PC-3 (cell line): Measurements from ENCODE around the gene ZNF430. TPM values are rescaled to one million over a fixed set of nuclear protein-coding genes. Genes with fewer than 3 reads are reported as not detected.

Experiments used
- ATAC-seq: fragments of 200-7000 bp; cut with Tn5 transposase; 2 replicates; pipeline ENCODE4 v1.9.1; 2020; ENCODE audit warnings: mild to moderate bottlenecking, moderate library complexity
- BruUV-seq: library from RNA; stranded (reverse); fragments of 400-500 nt; replicated peaks from 2 replicates; lab custom pipeline; 2021; lab: Mats Ljungman, UMichigan
- CTCF ChIA-PET: fragments of 300-600 bp; sonication (Branson Sonifier 250); formaldehyde crosslinking; loops from one replicate; lab custom pipeline; 2022; ENCODE audit warnings: antibody characterized with exemption; lab: Charles Lee
- POLR2A ChIA-PET: fragments of 300-600 bp; sonication (Branson Sonifier 250); formaldehyde crosslinking; loops from one replicate; lab custom pipeline; 2022; ENCODE audit warnings: antibody characterized with exemption; ENCODE audit not compliant: unreplicated experiment; lab: Charles Lee
- DNase-seq: peaks from one replicate; pipeline ENCODE4 v3.0.0-alpha.2; 2015
- H2AFZ ChIP-seq: fragments of 300-600 bp; sonication (generic); 2 replicates; pipeline ENCODE4 v1.6.0; 2016; ENCODE audit warnings: antibody characterized with exemption, low read length
- H3F3A ChIP-seq: fragments of 300-600 bp; sonication (generic); one replicate; pipeline ENCODE4 v1.6.0; 2017; ENCODE audit warnings: antibody characterized with exemption, low read length, control low read depth, mild to moderate bottlenecking; ENCODE audit not compliant: unreplicated experiment
- H3K27ac ChIP-seq: fragments of 300-600 bp; sonication (generic); 2 replicates; pipeline ENCODE4 v1.5.1; 2016; ENCODE audit warnings: mild to moderate bottlenecking, low read length
- H3K27me3 ChIP-seq: fragments of 300-600 bp; sonication (generic); 2 replicates; pipeline ENCODE4 v1.6.1; 2016; ENCODE audit warnings: low read length, mixed read lengths
- H3K36me3 ChIP-seq: fragments of 300-600 bp; sonication (generic); 2 replicates; pipeline ENCODE4 v1.6.1; 2016; ENCODE audit warnings: low read depth, mixed run types, low read length, mixed read lengths
- H3K4me1 ChIP-seq: fragments of 300-600 bp; sonication (generic); 2 replicates; pipeline ENCODE4 v1.5.1; 2016; ENCODE audit warnings: low read length; ENCODE audit not compliant: insufficient read depth
- H3K4me2 ChIP-seq: fragments of 300-600 bp; sonication (generic); 2 replicates; pipeline ENCODE4 v1.6.0; 2016; ENCODE audit warnings: low read length
- H3K4me3 ChIP-seq: fragments of 300-600 bp; sonication (generic); 2 replicates; pipeline ENCODE4 v1.5.1; 2016; ENCODE audit warnings: mild to moderate bottlenecking, low read length, mixed read lengths
- H3K79me2 ChIP-seq: fragments of 300-600 bp; sonication (generic); 2 replicates; pipeline ENCODE4 v1.6.1; 2017; ENCODE audit warnings: low read length, mixed read lengths
- H3K9ac ChIP-seq: fragments of 300-600 bp; sonication (generic); 2 replicates; pipeline ENCODE4 v1.6.0; 2016; ENCODE audit warnings: mild to moderate bottlenecking, low read length
- H3K9me2 ChIP-seq: fragments of 300-600 bp; sonication (generic); replicated peaks from 2 replicates; pipeline ENCODE4 v1.6.1; 2016; ENCODE audit warnings: mixed run types, low read length, mixed read lengths
- H3K9me3 ChIP-seq: fragments of 300-600 bp; sonication (generic); 2 replicates; pipeline ENCODE4 v1.6.1; 2016; ENCODE audit warnings: low read length, mixed read lengths
- H4K20me1 ChIP-seq: fragments of 300-600 bp; sonication (generic); 2 replicates; pipeline ENCODE4 v1.6.1; 2016; ENCODE audit warnings: low read length, mixed read lengths
- EZH2 ChIP-seq: fragments of 300-600 bp; sonication (generic); IDR thresholded peaks from one replicate; pipeline ENCODE4 v1.6.1; 2017; ENCODE audit warnings: antibody characterized with exemption, mild to moderate bottlenecking, low read length; ENCODE audit not compliant: unreplicated experiment
- EZH2phosphoT487 ChIP-seq: fragments of 300-600 bp; sonication (generic); IDR thresholded peaks from 2 replicates; pipeline ENCODE4 v1.6.1; 2018; ENCODE audit warnings: mild to moderate bottlenecking, antibody characterized with exemption, low read length, borderline replicate concordance
- intact Hi-C: fragments of 100-400 bp; cut with micrococcal nuclease; formaldehyde crosslinking; loops from 2 replicates; pipeline ENCODE4 v1.9.0; 2023
- total RNA-seq: library from RNA; depleted of rRNA; stranded (reverse); fragments of >200 nt; gene quantifications from 2 replicates; pipeline ENCODE4 v1.2.3, GENCODE V29; 2014; rRNA removed
- TF ChIP-seq, protein P1 (sequence below): fragments of 300-600 bp; sonication (generic); conservative IDR thresholded peaks from 2 replicates; pipeline ENCODE4 v1.5.1; 2017; ENCODE audit warnings: antibody characterized with exemption, low read depth, mild to moderate bottlenecking, low read length

ZNF430 gene
- total RNA-seq, 1 experiment from 2014 or later, result 9.7 TPM

- Histone ChIP-seq H3F3A (no peaks in the 10 kb centered on the region), H3K27ac (no peak overlapping the region), H3K79me2 (no peaks in the 10 kb centered on the region), H2AFZ (no peak overlapping the region), H3K27me3 (no peaks in the 10 kb centered on the region), H3K4me1 (no peaks in the 10 kb centered on the region), H3K9me2 (no peaks in the 10 kb centered on the region), H3K4me2 (no peak overlapping the region), H3K36me3 (0 out of 2 replicates have a peak, but pooled peaks cover 6% of the 10 kb centered on the region), H3K9ac (no peak overlapping the region), H3K9me3 (no peaks in the 10 kb centered on the region), H4K20me1 (no peaks in the 10 kb centered on the region), H3K4me3 (no peak overlapping the region)
- no peak for ATAC-seq
- intact Hi-C loops, result no loop called here
- POLR2A ChIA-PET, result no interaction called here
- CTCF ChIA-PET, result no interaction called here
- no peak for DNase-seq
- no TSS peak for BruUV-seq
- TF ChIP-seq EZH2phosphoT487 (no peak), EZH2 (no peak)
- TF ChIP-seq, protein P1, sequence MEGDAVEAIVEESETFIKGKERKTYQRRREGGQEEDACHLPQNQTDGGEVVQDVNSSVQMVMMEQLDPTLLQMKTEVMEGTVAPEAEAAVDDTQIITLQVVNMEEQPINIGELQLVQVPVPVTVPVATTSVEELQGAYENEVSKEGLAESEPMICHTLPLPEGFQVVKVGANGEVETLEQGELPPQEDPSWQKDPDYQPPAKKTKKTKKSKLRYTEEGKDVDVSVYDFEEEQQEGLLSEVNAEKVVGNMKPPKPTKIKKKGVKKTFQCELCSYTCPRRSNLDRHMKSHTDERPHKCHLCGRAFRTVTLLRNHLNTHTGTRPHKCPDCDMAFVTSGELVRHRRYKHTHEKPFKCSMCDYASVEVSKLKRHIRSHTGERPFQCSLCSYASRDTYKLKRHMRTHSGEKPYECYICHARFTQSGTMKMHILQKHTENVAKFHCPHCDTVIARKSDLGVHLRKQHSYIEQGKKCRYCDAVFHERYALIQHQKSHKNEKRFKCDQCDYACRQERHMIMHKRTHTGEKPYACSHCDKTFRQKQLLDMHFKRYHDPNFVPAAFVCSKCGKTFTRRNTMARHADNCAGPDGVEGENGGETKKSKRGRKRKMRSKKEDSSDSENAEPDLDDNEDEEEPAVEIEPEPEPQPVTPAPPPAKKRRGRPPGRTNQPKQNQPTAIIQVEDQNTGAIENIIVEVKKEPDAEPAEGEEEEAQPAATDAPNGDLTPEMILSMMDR, result no peak
These were observed 81.2 kb downstream of the ZNF430 start for GRCh38 chr19:21101521-21102242.

- H3K4me2 ChIP-seq, result no peak overlapping the region
- H3K9ac ChIP-seq, result no peak overlapping the region
- no peaks in the 10 kb centered on the region for H3K4me1 ChIP-seq
- TF ChIP-seq, protein P1, result no peak
- TF ChIP-seq EZH2, result no peak
- TF ChIP-seq EZH2phosphoT487, result no peak
- H3K9me2 ChIP-seq, result no peaks in the 10 kb centered on the region
- H3K27me3 ChIP-seq, result no peaks in the 10 kb centered on the region
- no peaks in the 10 kb centered on the region for H3K79me2 ChIP-seq
- H3K9me3 ChIP-seq, result no peaks in the 10 kb centered on the region
- POLR2A ChIA-PET, result no interaction called here
- no peak for DNase-seq
- H3F3A ChIP-seq, result no peaks in the 10 kb centered on the region
- no peak overlapping the region for H3K4me3 ChIP-seq
- no peak overlapping the region for H2AFZ ChIP-seq
- no peaks in the 10 kb centered on the region for H4K20me1 ChIP-seq
- peaks cover 22% of the 10 kb centered on the region; the same call in 1 of the 2 replicates for H3K36me3 ChIP-seq
- no peak for ATAC-seq
- CTCF ChIA-PET, result no interaction called here
- no peak overlapping the region for H3K27ac ChIP-seq
- BruUV-seq, result no TSS peak
- intact Hi-C loops, result no loop called here
These were observed 88.7 kb downstream of the ZNF430 start for GRCh38 chr19:21109116-21109515.

Other genes starting within 250 kb of the ZNF430 start
- 0.44 and 2.4 TPM in 2 replicates for gene ZNF66, start 244.4 kb upstream of the ZNF430 start, total RNA-seq
- gene ZNF85, start 97.4 kb upstream of the ZNF430 start, total RNA-seq, result 8.2 and 12.6 TPM in 2 replicates
- 8.8 and 9.3 TPM in 2 replicates for gene ZNF714, start 61.5 kb downstream of the ZNF430 start, total RNA-seq
- gene ZNF431, start 121.4 kb downstream of the ZNF430 start, total RNA-seq, result 2.5 and 9.2 TPM in 2 replicates